SK-N-SH treated with all-trans-retinoic acid at 6 μM for 48 hours (cell line): ENCODE measurements around the gene AGPS.

Source experiments
- ATAC-seq: fragments of 200-7000 bp; cut with Tn5 transposase; 3 replicates; pipeline ENCODE4 v1.9.1; 2020; ENCODE audit warnings: mild to moderate bottlenecking, moderate library complexity
- ARNTL ChIP-seq: fragments of 450-650 bp; formaldehyde crosslinking; IDR thresholded peaks from 2 replicates; pipeline ENCODE4 v1.5.0; 2020; ENCODE audit warnings: low read depth, mild to moderate bottlenecking, moderate library complexity, borderline replicate concordance
- BACH2 ChIP-seq: fragments of 250-450 bp; sonication (Bioruptor Pico); IDR thresholded peaks from 2 replicates; pipeline ENCODE4 v1.9.0; 2021; ENCODE audit warnings: mild to moderate bottlenecking, borderline replicate concordance
- CREB5 ChIP-seq: fragments of 250-450 bp; sonication (Bioruptor Pico); IDR thresholded peaks from 2 replicates; pipeline ENCODE4 v1.5.1; 2020; ENCODE audit warnings: low read depth, mild to moderate bottlenecking, moderate library complexity
- CSDC2 ChIP-seq: fragments of 250-450 bp; sonication (Bioruptor Pico); IDR thresholded peaks from 2 replicates; pipeline ENCODE4 v1.5.0; 2020; ENCODE audit warnings: mild to moderate bottlenecking, moderate library complexity
- CSRNP3 ChIP-seq: fragments of 250-450 bp; sonication (Bioruptor Pico); IDR thresholded peaks from 2 replicates; pipeline ENCODE4 v1.5.1; 2021; ENCODE audit warnings: mild to moderate bottlenecking, moderate library complexity
- ESRRG ChIP-seq: fragments of 250-450 bp; sonication (Bioruptor Pico); IDR thresholded peaks from 2 replicates; pipeline ENCODE4 v1.6.1; 2021; ENCODE audit warnings: mild to moderate bottlenecking
- ISL1 ChIP-seq: fragments of 250-450 bp; sonication (Bioruptor Pico); IDR thresholded peaks from 2 replicates; pipeline ENCODE4 v2.1.2; 2022; ENCODE audit warnings: mild to moderate bottlenecking, moderate library complexity
- PATZ1 ChIP-seq: fragments of 250-450 bp; sonication (Bioruptor Pico); IDR thresholded peaks from 2 replicates; pipeline ENCODE4 v1.8.0; 2020; ENCODE audit warnings: mild to moderate bottlenecking, moderate library complexity, borderline replicate concordance
- POU6F1 ChIP-seq: fragments of 250-450 bp; sonication (Bioruptor Pico); IDR thresholded peaks from 2 replicates; pipeline ENCODE4 v1.8.0; 2021; ENCODE audit warnings: low read depth, mild to moderate bottlenecking, moderate library complexity, borderline replicate concordance
- PPARA ChIP-seq: fragments of 250-450 bp; sonication (Bioruptor Pico); IDR thresholded peaks from 2 replicates; pipeline ENCODE4 v1.5.0; 2020; ENCODE audit warnings: mild to moderate bottlenecking, borderline replicate concordance
- RARB ChIP-seq: fragments of 250-450 bp; sonication (Bioruptor Pico); IDR thresholded peaks from 2 replicates; pipeline ENCODE4 v1.8.0; 2021; ENCODE audit warnings: mild to moderate bottlenecking, moderate library complexity
- SNAI2 ChIP-seq: fragments of 250-450 bp; sonication (Bioruptor Pico); IDR thresholded peaks from 2 replicates; pipeline ENCODE4 v1.5.0; 2020; ENCODE audit warnings: mild to moderate bottlenecking, moderate library complexity
- TCF4 ChIP-seq: fragments of 250-450 bp; sonication (Bioruptor Pico); IDR thresholded peaks from 2 replicates; pipeline ENCODE4 v1.8.0; 2021; ENCODE audit warnings: mild to moderate bottlenecking, moderate library complexity, borderline replicate concordance
- TSHZ2 ChIP-seq: fragments of 250-450 bp; sonication (Bioruptor Pico); IDR thresholded peaks from 2 replicates; pipeline ENCODE4 v1.5.0; 2020; ENCODE audit warnings: mild to moderate bottlenecking, moderate library complexity
- ZC3H10 ChIP-seq: fragments of 250-450 bp; sonication (Bioruptor Pico); IDR thresholded peaks from 2 replicates; pipeline ENCODE4 v1.5.1; 2021; ENCODE audit warnings: mild to moderate bottlenecking, moderate library complexity
- ZFP30 ChIP-seq: fragments of 450-650 bp; formaldehyde crosslinking; IDR thresholded peaks from 2 replicates; pipeline ENCODE4 v1.5.0; 2022; ENCODE audit warnings: mild to moderate bottlenecking, moderate library complexity
- ZNF565 ChIP-seq: fragments of 450-650 bp; formaldehyde crosslinking; conservative IDR thresholded peaks from 2 replicates; pipeline ENCODE4 v1.5.0; 2020; ENCODE audit warnings: low read depth, mild to moderate bottlenecking, moderate library complexity
- ZNF70 ChIP-seq: fragments of 450-650 bp; formaldehyde crosslinking; IDR thresholded peaks from 2 replicates; pipeline ENCODE4 v1.5.0; 2020; ENCODE audit warnings: mild to moderate bottlenecking, moderate library complexity
- ZNF8 ChIP-seq: fragments of 450-650 bp; formaldehyde crosslinking; IDR thresholded peaks from 2 replicates; pipeline ENCODE4 v1.5.0; 2020; ENCODE audit warnings: mild to moderate bottlenecking, moderate library complexity

The AGPS gene

GRCh38 chr2:177523781-177524180 is 131.2 kb downstream of the AGPS start:
- ATAC-seq: no peak

GRCh38 chr2:177525351-177525924 is 132.9 kb downstream of the AGPS start:
- no peak for ATAC-seq
- TF ChIP-seq ESRRG (CRISPR knock-in tag): no peak
- TF ChIP-seq ZC3H10 (CRISPR knock-in tag): no peak
- no peak for TF ChIP-seq ARNTL (CRISPR knock-in tag)
- TF ChIP-seq TSHZ2 (CRISPR knock-in tag): no peak
- TF ChIP-seq ISL1 (CRISPR knock-in tag): no peak
- TF ChIP-seq PATZ1 (CRISPR knock-in tag): no peak
- TF ChIP-seq ZNF70: no peak
- TF ChIP-seq CSRNP3 (CRISPR knock-in tag): no peak
- TF ChIP-seq ZNF8 (CRISPR knock-in tag): no peak
- TF ChIP-seq SNAI2 (CRISPR knock-in tag): no peak
- TF ChIP-seq POU6F1 (CRISPR knock-in tag): no peak
- no peak for TF ChIP-seq ZFP30 (CRISPR knock-in tag)
- TF ChIP-seq ZNF565: no peak
- TF ChIP-seq TCF4: no peak
- TF ChIP-seq BACH2: no peak
- no peak for TF ChIP-seq PPARA (CRISPR knock-in tag)

More at GRCh38 chr2:177523781-177524180, 131.2 kb downstream of the AGPS start:
- TF ChIP-seq TCF4 (no peak), ISL1 (CRISPR knock-in tag) (no peak), RARB (CRISPR knock-in tag) (no peak), ZNF565 (no peak), CSDC2 (no peak), ZNF70 (no peak), ARNTL (CRISPR knock-in tag) (no peak), CREB5 (CRISPR knock-in tag) (no peak)

- TF ChIP-seq ZFP30 (CRISPR knock-in tag) (no peak), PPARA (CRISPR knock-in tag) (no peak), BACH2 (no peak), ZNF70 (no peak)
- ATAC-seq: no peak
Observed at GRCh38 chr2:177528351-177528933, 135.9 kb downstream of the AGPS start.

- no peak for ATAC-seq
- TF ChIP-seq TSHZ2 (CRISPR knock-in tag) (no peak), CREB5 (CRISPR knock-in tag) (no peak), BACH2 (no peak), TCF4 (no peak), PATZ1 (CRISPR knock-in tag) (no peak), SNAI2 (CRISPR knock-in tag) (no peak), ZNF8 (CRISPR knock-in tag) (no peak)
Observed at GRCh38 chr2:177529166-177529565, 136.6 kb downstream of the AGPS start.
